ENCODE data around the gene RELA. TPM values are rescaled to one million over a fixed set of nuclear protein-coding genes. Genes with fewer than 3 reads are reported as not detected.

RELA gene
- polyA plus RNA-seq, 3 donors: 21.3 to 67.9 (median 30.9) TPM

GRCh38 chr11:65680192-65680743, 17.6 kb upstream of the RELA start:
- no CpG with 5 or more reads among the region's 5 CpGs for WGBS (ENCODE audit: insufficient coverage)
- no peak for DNase-seq
- Histone ChIP-seq H3K27ac (ENCODE audit: low read depth in 1 of 2, low read length in 2 of 2) (no peak overlapping the region), H3K27me3 (ENCODE audit: control insufficient read depth in 2 of 2, insufficient read depth in 2 of 2, low read length in 2 of 2) (no peaks in the 10 kb centered on the region), H2AFZ (ENCODE audit: insufficient read depth, low read depth, low read length, poor library complexity, severe bottlenecking) (no peak overlapping the region), H3K4me1 (ENCODE audit: control insufficient read depth in 1 of 2, insufficient read depth in 2 of 2, low read length in 2 of 2) (no peaks in the 10 kb centered on the region), H3K9me3 (replicated peaks in 1 of 2; ENCODE audit: control insufficient read depth in 1 of 2, insufficient read depth in 1 of 2, low read length in 2 of 2) (no peaks in the 10 kb centered on the region), H3K36me3 (replicated peaks in 1 of 2; ENCODE audit: control insufficient read depth in 1 of 2, insufficient read depth in 2 of 2, low read length in 2 of 2) (no peaks in the 10 kb centered on the region), H3K4me2 (replicated peaks; ENCODE audit: extremely low read depth, low read length, poor library complexity, severe bottlenecking) (no peak overlapping the region), H4K20me1 (ENCODE audit: insufficient read depth, low read length) (no peaks in the 10 kb centered on the region), H3K4me3 (replicated peaks in 1 of 3; ENCODE audit: low read depth in 2 of 3, low read length in 3 of 3) (no peak overlapping the region), H3K9ac (ENCODE audit: insufficient read depth, low read length, poor library complexity, severe bottlenecking) (no peak overlapping the region), H3K79me2 (ENCODE audit: insufficient read depth, low read length) (no peaks in the 10 kb centered on the region)
- H3K4me1 Mint-ChIP-seq: no peaks in the 10 kb centered on the region
- intact Hi-C loops (cut with micrococcal nuclease): no loop called here
- peaks cover 0 to 5% (median 3%) of the 10 kb centered on the region in 3 donors for H3K27me3 Mint-ChIP-seq (ENCODE audit: low read depth in 3 of 3)
- no peak overlapping the region for H3K27ac Mint-ChIP-seq
- no peaks in the 10 kb centered on the region for H3K36me3 Mint-ChIP-seq
- no peaks in the 10 kb centered on the region for H3K9me3 Mint-ChIP-seq
- no peak overlapping the region for H3K4me3 Mint-ChIP-seq
- no peak for TF ChIP-seq CTCF (IDR thresholded peaks at IDR 0.05)

GRCh38 chr11:65672982-65673381, 10.3 kb upstream of the RELA start:
- no peaks in the 10 kb centered on the region for H3K36me3 ChIP-seq (replicated peaks in 1 of 2; ENCODE audit: control insufficient read depth in 1 of 2, insufficient read depth in 2 of 2, low read length in 2 of 2)
- no peak overlapping the region for H3K9ac ChIP-seq (ENCODE audit: insufficient read depth, low read length, poor library complexity, severe bottlenecking)
- no peaks in the 10 kb centered on the region for H4K20me1 ChIP-seq (ENCODE audit: insufficient read depth, low read length)
- no peaks in the 10 kb centered on the region for H3K4me1 ChIP-seq (ENCODE audit: control insufficient read depth in 1 of 2, insufficient read depth in 2 of 2, low read length in 2 of 2)
- Mint-ChIP-seq H3K27ac (no peak overlapping the region), H3K27me3 (ENCODE audit: low read depth in 3 of 3) (peaks cover 1 to 5% (median 2%) of the 10 kb centered on the region in 3 donors), H3K9me3 (peaks cover 0 to 2% (median 0%) of the 10 kb centered on the region in 7 donors), H3K4me3 (no peak overlapping the region), H3K36me3 (no peaks in the 10 kb centered on the region), H3K4me1 (no peaks in the 10 kb centered on the region)
- no peak overlapping the region for H3K27ac ChIP-seq (ENCODE audit: low read depth in 1 of 2, low read length in 2 of 2)
- no peak overlapping the region for H2AFZ ChIP-seq (ENCODE audit: insufficient read depth, low read depth, low read length, poor library complexity, severe bottlenecking)
- no CpG with 5 or more reads among the region's 2 CpGs for WGBS (ENCODE audit: insufficient coverage)
- intact Hi-C loops (cut with micrococcal nuclease): no loop called here
- H3K27me3 ChIP-seq (ENCODE audit: control insufficient read depth in 2 of 2, insufficient read depth in 2 of 2, low read length in 2 of 2): no peaks in the 10 kb centered on the region
- no peak for DNase-seq
- H3K4me2 ChIP-seq (replicated peaks; ENCODE audit: extremely low read depth, low read length, poor library complexity, severe bottlenecking): no peak overlapping the region
- no peak overlapping the region for H3K4me3 ChIP-seq (replicated peaks in 1 of 3; ENCODE audit: low read depth in 2 of 3, low read length in 3 of 3)
- no peaks in the 10 kb centered on the region for H3K9me3 ChIP-seq (replicated peaks in 1 of 2; ENCODE audit: control insufficient read depth in 1 of 2, insufficient read depth in 1 of 2, low read length in 2 of 2)
- no peaks in the 10 kb centered on the region for H3K79me2 ChIP-seq (ENCODE audit: insufficient read depth, low read length)
- TF ChIP-seq CTCF (IDR thresholded peaks at IDR 0.05): no peak

Measured in CD14-positive monocyte (primary cell).